Hypothalamus (tissue), 51 donors: Measurements from ENCODE around the gene TUSC2.
"Not testable (repeated sequence)": the region's sequence is repeated elsewhere in the genome, so short reads cannot be mapped to it uniquely, and the experiment has no call there.

Experiments used
- DNase-seq, 51 donors: peaks; one replicate each; lab custom pipeline; 2025; lab: John Stamatoyannopoulos, UW

The TUSC2 gene

GRCh38 chr3:50320853-50321335 lies 7.1 kb downstream of the TUSC2 start:
- DNase-seq = peak in 49 of 51 donors; percentile 59 to 95 (median 87)

GRCh38 chr3:50319894-50320625 lies 8.0 kb downstream of the TUSC2 start:
- DNase-seq = no peak

GRCh38 chr3:50319181-50319893 lies 8.7 kb downstream of the TUSC2 start:
- no peak for DNase-seq

- DNase-seq = no peak
Observed at GRCh38 chr3:50318615-50319014, 9.4 kb downstream of the TUSC2 start.

- no peak for DNase-seq
Observed at GRCh38 chr3:50318163-50318562, 9.9 kb downstream of the TUSC2 start.

GRCh38 chr3:50317300-50317699 lies 10.7 kb downstream of the TUSC2 start:
- DNase-seq = no peak

GRCh38 chr3:50316657-50317242 lies 11.3 kb downstream of the TUSC2 start:
- DNase-seq = peak in 2 of 51 donors; percentile 12 to 22

GRCh38 chr3:50314816-50315215 lies 13.2 kb downstream of the TUSC2 start:
- no peak for DNase-seq

GRCh38 chr3:50314342-50314741 lies 13.7 kb downstream of the TUSC2 start:
- no peak for DNase-seq

- not testable (repeated sequence) for DNase-seq
Observed at GRCh38 chr3:50312041-50312440, 16.0 kb downstream of the TUSC2 start.

GRCh38 chr3:50304601-50305000 lies 23.4 kb downstream of the TUSC2 start:
- DNase-seq = no peak

- DNase-seq = peak in 1 of 51 donors; percentile 29
Observed at GRCh38 chr3:50303013-50303815, 24.8 kb downstream of the TUSC2 start, which contains the start of gene HYAL1. Gene HYAL1 (minus strand): TSS chr3:50303574. CDS start chr3:50302956, 618 bp downstream.

- no peak for DNase-seq
Observed at GRCh38 chr3:50302095-50303012, 25.7 kb downstream of the TUSC2 start.

GRCh38 chr3:50300681-50301254 lies 27.3 kb downstream of the TUSC2 start:
- DNase-seq = no peak

GRCh38 chr3:50299929-50300680 lies 27.9 kb downstream of the TUSC2 start:
- peak in 23 of 51 donors; percentile 34 to 88 (median 64) for DNase-seq

GRCh38 chr3:50299638-50299928 lies 28.4 kb downstream of the TUSC2 start:
- DNase-seq = no peak

- peak; percentile 72 to 100 (median 99) for DNase-seq
Observed at GRCh38 chr3:50298836-50299637, 29.0 kb downstream of the TUSC2 start, which contains the start of the genes HYAL3 and NAA80. Gene HYAL3 (minus strand): TSS chr3:50299405. CDS start chr3:50295602, 3,803 bp downstream. Gene NAA80 (minus strand): TSS chr3:50299405. CDS start chr3:50297463, 1,942 bp downstream.
